Spinal cord (tissue), 10 donors: Measurements from ENCODE around the gene PRSS3. TPM values are rescaled to one million over a fixed set of nuclear protein-coding genes. Genes with fewer than 3 reads are reported as not detected.
"Not testable (repeated sequence)": the region's sequence is repeated elsewhere in the genome, so short reads cannot be mapped to it uniquely, and the experiment has no call there.

Source experiments
- DNase-seq, 6 donors: peaks; one replicate each; pipeline versions ENCODE4 v3.0.0 to v3.0.0-alpha.2; 2013 to 2015; ENCODE audit warnings: low spot score in 6 of 6, low read depth in 4 of 6
- H3K27ac ChIP-seq: one replicate; pipeline ENCODE4 v1.5.1; 2013; ENCODE audit warnings: low read depth, low read length, control low read depth
- H3K27me3 ChIP-seq: one replicate; pipeline ENCODE4 v1.6.1; 2013; ENCODE audit warnings: low read length; ENCODE audit not compliant: control insufficient read depth, insufficient read depth
- H3K36me3 ChIP-seq: one replicate; pipeline ENCODE4 v1.6.1; 2013; ENCODE audit warnings: low read length; ENCODE audit not compliant: control insufficient read depth, insufficient read depth
- H3K4me1 ChIP-seq: one replicate; pipeline ENCODE4 v1.6.1; 2013; ENCODE audit warnings: low read length; ENCODE audit not compliant: control insufficient read depth, insufficient read depth
- H3K4me3 ChIP-seq: one replicate; pipeline ENCODE4 v1.5.1; 2013; ENCODE audit warnings: low read depth, low read length, control low read depth
- H3K9me3 ChIP-seq: one replicate; pipeline ENCODE4 v1.6.1; 2013; ENCODE audit warnings: low read length; ENCODE audit not compliant: control insufficient read depth, insufficient read depth
- WGBS: methylation state at CpG from one replicate; pipeline ENCODE4 v1.1.5; 2013; ENCODE audit warnings: missing lambda C conversion rate; ENCODE audit not compliant: insufficient coverage; 5-methylcytosine and 5-hydroxymethylcytosine counted together
- polyA plus RNA-seq, 2 donors: library from polyadenylated mRNA; unstranded; fragments of 120-200 nt; gene quantifications; one replicate each; pipeline ENCODE4 v1.2.1, GENCODE V29; 2013; ENCODE audit not compliant: insufficient read length in 2 of 2
- total RNA-seq, 2 donors: library from RNA; depleted of rRNA in 1 of 2; stranded (reverse); fragments of 120-200 nt in 1 of 2; fragments of >200 nt in 1 of 2; gene quantifications; one replicate each; pipeline versions ENCODE4 v1.2.3 to v1.2.4, GENCODE V29; 2013 to 2014
- donor health status: healthy.

Gene PRSS3
- total and polyA plus RNA-seq, 4 donors: 3.0 to 20.1 (median 14.1) TPM

DNA sequence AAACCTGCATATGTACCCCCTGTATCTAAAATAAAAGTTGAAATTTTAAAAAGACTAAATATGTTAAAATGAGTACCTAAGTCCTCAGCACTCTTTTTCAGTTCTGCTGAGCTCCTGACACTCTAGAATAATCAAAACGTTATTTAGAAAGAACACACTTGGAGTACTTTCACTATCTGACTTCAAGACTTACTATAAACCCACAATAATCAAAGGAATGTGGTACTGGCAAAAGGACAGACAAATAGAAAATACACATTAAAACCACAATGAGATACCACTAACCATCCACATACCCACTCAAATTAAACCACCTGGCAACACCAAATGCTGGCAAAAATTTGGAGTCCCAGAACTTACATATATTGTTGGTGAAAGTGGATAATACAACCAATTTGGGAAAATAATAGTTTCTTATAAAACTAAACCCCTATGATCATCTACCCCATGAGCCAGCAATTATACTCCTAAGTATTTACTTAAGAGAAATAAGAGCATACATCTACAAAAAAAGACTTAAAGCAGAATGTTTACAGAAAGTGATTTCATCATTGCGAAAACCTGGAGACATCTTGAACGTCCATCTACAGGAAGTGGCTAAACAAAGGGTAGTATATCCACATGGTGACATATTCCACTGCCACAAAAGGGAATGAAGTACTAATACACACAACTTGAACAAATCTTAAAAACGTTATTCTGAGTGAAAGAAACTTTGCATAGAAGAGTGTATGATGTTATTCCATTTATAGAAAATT is 12.8 kb upstream of the PRSS3 start:
- H3K27me3 ChIP-seq: no peaks in the 10 kb centered on the region
- H3K9me3 ChIP-seq: no peaks in the 10 kb centered on the region
- no peak for DNase-seq
- no peaks in the 10 kb centered on the region for H3K4me1 ChIP-seq
- H3K36me3 ChIP-seq: no peaks in the 10 kb centered on the region
- no CpG with 5 or more reads among the region's 4 CpGs for WGBS
- no peak overlapping the region for H3K4me3 ChIP-seq
- H3K27ac ChIP-seq: no peak overlapping the region

DNA sequence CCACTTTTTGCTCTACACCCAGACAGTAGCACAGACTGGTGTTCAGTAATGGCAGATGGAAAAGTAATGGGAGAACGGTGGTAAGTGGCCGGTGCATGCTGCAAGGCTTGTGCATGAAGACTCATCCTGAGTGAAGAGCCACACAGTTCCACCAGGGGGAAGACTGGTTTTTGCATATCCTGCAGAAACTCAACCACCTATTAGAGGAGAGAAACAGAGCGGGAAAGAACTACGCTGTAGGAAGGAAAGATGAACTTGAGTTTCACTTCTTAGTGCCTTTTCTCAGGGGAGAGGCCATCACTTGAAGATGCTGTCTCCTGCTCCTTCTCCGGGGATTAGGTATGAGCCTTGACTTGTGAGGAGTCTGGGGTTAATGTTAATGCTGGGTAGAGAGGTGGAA is 9.4 kb upstream of the PRSS3 start:
- Histone ChIP-seq H3K36me3 (no peaks in the 10 kb centered on the region), H3K4me3 (no peak overlapping the region), H3K27me3 (no peaks in the 10 kb centered on the region), H3K4me1 (no peaks in the 10 kb centered on the region), H3K9me3 (no peaks in the 10 kb centered on the region), H3K27ac (no peak overlapping the region)
- 87% methylated on average over 3 of the region's 5 CpGs for WGBS
- DNase-seq: no peak

DNA sequence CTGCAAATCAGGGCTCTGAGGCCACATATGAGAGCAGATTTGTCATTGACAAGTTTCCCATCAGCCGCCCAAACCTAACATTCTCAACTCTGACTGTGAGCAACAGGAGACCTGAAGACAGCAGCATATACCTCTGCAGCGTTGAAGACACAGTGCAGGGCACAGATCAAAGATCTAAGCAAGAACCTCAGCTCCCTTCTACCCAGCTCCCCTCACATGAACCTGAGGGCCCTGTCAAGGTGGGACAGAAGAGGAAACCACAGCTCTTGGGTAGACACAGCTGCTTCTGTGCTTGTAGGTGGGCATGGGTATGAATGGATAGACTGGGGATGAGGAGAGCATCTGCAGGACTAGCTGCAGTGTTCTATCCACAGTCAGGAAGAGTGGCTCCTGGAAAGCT is 8.7 kb upstream of the PRSS3 start:
- Histone ChIP-seq H3K36me3 (no peaks in the 10 kb centered on the region), H3K9me3 (no peaks in the 10 kb centered on the region), H3K27me3 (no peaks in the 10 kb centered on the region), H3K27ac (no peak overlapping the region), H3K4me3 (no peak overlapping the region), H3K4me1 (no peaks in the 10 kb centered on the region)
- DNase-seq: no peak
- 100% methylated on average over 2 of the region's 2 CpGs for WGBS

DNA sequence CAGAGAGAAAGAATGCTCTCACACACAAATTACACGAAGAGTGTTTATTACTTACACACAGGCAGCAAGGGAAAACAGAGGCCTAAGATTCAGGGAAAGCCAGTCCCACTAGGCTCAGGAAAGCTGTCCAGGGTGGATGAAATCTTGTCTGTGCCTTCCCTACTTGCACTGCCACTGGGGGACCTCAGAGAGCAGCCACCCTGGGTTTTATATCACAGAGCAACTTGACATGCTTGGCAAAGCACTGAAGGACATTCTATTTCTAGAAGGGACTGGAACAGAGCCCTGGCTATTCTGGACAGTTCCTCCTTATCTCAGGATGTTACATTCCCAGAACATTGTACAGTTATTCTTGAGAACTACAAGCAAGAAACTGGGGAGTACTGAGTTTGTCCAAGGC is 7.5 kb upstream of the PRSS3 start:
- Histone ChIP-seq H3K9me3 (no peaks in the 10 kb centered on the region), H3K4me1 (no peaks in the 10 kb centered on the region), H3K27me3 (no peaks in the 10 kb centered on the region), H3K27ac (no peak overlapping the region), H3K4me3 (no peak overlapping the region), H3K36me3 (no peaks in the 10 kb centered on the region)
- DNase-seq: no peak
- WGBS: no CpG with 5 or more reads among the region's 1 CpG

DNA sequence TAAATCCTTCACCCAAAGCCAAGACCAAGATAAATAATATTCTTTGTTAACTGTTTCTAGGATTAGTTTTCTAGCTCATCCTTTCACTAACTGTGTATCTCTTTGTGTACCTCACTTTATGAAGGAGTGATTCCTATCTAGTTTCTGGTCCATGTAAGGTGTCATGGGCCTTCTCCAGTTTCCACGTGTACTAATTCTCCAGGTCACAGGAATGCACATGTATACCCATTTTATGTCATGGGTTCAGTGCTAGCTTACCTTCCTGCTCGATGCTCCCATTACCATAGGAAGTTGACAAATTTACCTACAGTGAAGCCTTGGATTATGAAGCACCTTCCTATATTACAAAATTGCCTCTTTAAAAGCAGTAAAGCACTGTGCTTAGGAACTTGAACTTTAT is 5.9 kb upstream of the PRSS3 start:
- not testable (repeated sequence) for H3K4me3 ChIP-seq, H3K4me1 ChIP-seq, H3K27ac ChIP-seq, DNase-seq, H3K27me3 ChIP-seq, H3K9me3 ChIP-seq, H3K36me3 ChIP-seq
- WGBS: 100% methylated on average over 1 of the region's 2 CpGs

DNA sequence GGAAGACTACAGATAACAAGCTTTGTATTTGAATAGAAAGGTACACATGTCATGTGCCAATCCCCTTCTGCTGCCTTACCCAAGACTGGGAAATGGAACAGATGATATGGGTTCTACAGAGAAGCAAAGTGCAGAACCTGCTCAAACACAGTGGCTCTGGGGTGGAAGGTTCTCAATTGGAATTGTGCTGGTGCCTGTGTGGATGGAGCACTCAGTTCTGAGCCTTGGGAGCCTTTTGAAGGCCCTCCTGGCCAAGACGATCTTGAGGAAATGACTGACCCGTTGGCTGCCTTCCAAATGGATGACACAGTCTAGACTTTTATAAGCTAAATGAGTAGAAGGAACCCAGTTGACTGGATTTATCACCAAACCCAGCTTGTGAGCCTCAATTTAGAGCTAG is 4.2 kb upstream of the PRSS3 start:
- Histone ChIP-seq H3K4me3 (no peak overlapping the region), H3K36me3 (no peaks in the 10 kb centered on the region), H3K4me1 (no peaks in the 10 kb centered on the region), H3K9me3 (no peaks in the 10 kb centered on the region), H3K27ac (no peak overlapping the region), H3K27me3 (no peaks in the 10 kb centered on the region)
- no peak for DNase-seq
- WGBS: no CpG with 5 or more reads among the region's 2 CpGs

DNA sequence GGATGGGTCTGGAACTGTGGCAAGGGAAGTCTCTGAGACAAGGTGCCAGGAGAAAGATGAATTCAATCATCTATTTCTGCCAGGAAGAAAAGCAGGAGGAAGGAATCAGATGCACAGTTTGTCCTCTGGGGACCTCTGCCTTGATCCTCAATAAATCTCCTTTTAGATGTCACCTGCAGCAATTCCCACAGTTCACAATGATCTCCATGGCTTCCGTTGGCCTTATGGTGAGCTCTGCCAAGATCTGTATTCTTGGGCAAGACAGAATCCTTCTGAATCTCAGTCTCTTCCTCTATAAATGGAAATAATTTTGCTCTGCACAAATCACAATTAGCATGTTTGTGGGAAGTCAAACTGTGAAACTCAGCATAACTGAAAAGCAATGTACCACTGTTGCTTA is 1.9 kb upstream of the PRSS3 start:
- not testable (repeated sequence) for H3K27ac ChIP-seq, H3K4me1 ChIP-seq, H3K36me3 ChIP-seq, H3K9me3 ChIP-seq, H3K27me3 ChIP-seq, DNase-seq, H3K4me3 ChIP-seq
- WGBS: 63% methylated on average over 1 of the region's 1 CpG

DNA sequence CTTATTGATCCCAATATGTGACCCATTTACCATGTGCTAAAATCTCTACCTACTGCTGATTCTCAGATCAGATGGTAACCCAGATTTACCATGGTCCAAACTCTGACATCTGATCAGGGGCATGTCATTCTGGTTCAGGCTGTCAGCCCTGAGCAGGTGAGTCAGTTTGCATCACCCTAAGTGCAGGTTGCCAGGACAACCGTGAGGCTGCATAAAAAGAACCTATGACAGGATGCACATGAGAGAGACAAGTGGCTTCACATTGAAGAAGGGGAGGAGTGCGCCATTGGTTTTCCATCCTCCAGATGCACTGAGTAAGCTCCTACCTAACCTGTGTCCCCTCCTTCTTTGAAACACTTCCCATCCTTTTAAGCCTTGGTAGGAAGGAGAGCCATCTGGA is 801 bp upstream of the PRSS3 start:
- H3K36me3 ChIP-seq: no peaks in the 10 kb centered on the region
- no peak for DNase-seq
- H3K9me3 ChIP-seq: no peaks in the 10 kb centered on the region
- no peaks in the 10 kb centered on the region for H3K27me3 ChIP-seq
- H3K4me3 ChIP-seq: no peak overlapping the region
- 57% methylated on average over 1 of the region's 2 CpGs for WGBS
- no peak overlapping the region for H3K27ac ChIP-seq
- no peaks in the 10 kb centered on the region for H3K4me1 ChIP-seq

DNA sequence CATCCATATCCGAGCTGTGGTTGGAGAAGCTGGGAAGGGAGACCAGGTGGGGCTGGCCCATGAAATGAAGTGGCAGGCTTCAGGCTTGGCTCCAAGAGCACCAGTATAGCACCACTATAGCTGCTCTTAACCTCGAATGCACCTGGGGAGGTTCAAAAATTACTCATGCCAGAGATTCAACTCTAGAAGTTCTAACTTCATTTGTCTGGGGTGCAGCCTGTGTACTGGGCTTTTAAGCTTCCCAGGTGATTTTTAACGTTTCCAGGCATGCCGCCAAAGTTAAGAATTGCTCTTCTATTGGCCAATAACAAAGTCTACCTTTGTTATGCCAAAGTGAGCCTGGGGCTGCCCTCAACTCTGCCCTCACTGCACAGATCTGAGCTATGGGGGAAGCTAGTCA is 458 bp downstream of the PRSS3 start:
- H3K27ac ChIP-seq: no peak overlapping the region
- no peaks in the 10 kb centered on the region for H3K4me1 ChIP-seq
- WGBS: 86% methylated on average over 2 of the region's 4 CpGs

DNA sequence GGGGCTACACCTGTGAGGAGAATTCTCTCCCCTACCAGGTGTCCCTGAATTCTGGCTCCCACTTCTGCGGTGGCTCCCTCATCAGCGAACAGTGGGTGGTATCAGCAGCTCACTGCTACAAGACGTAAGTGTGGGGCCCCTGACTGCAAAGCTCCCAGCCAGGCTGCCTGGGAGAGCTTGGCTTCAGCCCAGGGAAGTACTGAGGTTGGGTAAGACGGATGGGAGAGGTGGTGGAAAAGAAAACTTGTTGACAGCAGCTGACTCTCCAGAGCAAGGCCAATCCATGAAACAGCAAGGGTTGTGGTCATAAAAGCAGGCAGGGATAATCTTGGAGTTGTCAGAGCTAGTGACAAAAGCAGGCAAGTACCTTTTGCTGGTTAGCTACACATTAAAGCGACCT is 1.3 kb downstream of the PRSS3 start:
- H3K36me3 ChIP-seq, H3K9me3 ChIP-seq, H3K4me1 ChIP-seq, H3K4me3 ChIP-seq, H3K27ac ChIP-seq, DNase-seq, H3K27me3 ChIP-seq: not testable (repeated sequence)
- WGBS: 79% methylated on average over 5 of the region's 5 CpGs

More for the DNA sequence above, 458 bp downstream of the PRSS3 start:
- Histone ChIP-seq H3K36me3 (no peaks in the 10 kb centered on the region), H3K27me3 (no peaks in the 10 kb centered on the region), H3K4me3 (no peak overlapping the region), H3K9me3 (no peaks in the 10 kb centered on the region)
- DNase-seq: no peak
